Stimulated activated naive CD8-positive, alpha-beta T cell treated with anti-CD3 and anti-CD28 coated beads, Interleukin-15, amount 100 ng/mL, for 72 hours (primary cell): Measurements from ENCODE around the gene MEIS1.
A peak's percentile ranks its signal among the peaks of the same experiment; 100 is the strongest.
"Not testable (repeated sequence)": the region's sequence is repeated elsewhere in the genome, so short reads cannot be mapped to it uniquely, and the experiment has no call there.

Source experiments
- ATAC-seq: fragments of 150-1000 bp; cut with Tn5 transposase; 2 replicates; pipeline ENCODE4 v1.10.0; 2021; ENCODE audit warnings: mild to moderate bottlenecking, moderate library complexity
- DNase-seq, 2 donors: peaks; one replicate each; pipeline ENCODE4 v3.0.0; 2021 to 2022
- H3K27ac Mint-ChIP-seq, 2 donors: one replicate each; pipeline ENCODE4 v1.8.0; 2022; ENCODE audit warnings: mild to moderate bottlenecking in 2 of 2, mixed read lengths in 2 of 2, moderate library complexity in 2 of 2
- H3K27me3 Mint-ChIP-seq: one replicate; pipeline ENCODE4 v1.8.0; 2022; ENCODE audit warnings: mixed read lengths
- H3K4me1 Mint-ChIP-seq: one replicate; pipeline ENCODE4 v1.8.0; 2022; ENCODE audit warnings: mild to moderate bottlenecking, mixed read lengths
- H3K4me3 Mint-ChIP-seq, 2 donors: one replicate each; pipeline ENCODE4 v1.8.0; 2022; ENCODE audit warnings: mild to moderate bottlenecking in 2 of 2, mixed read lengths in 2 of 2, moderate library complexity in 1 of 2
- H3K9me3 Mint-ChIP-seq, 2 donors: one replicate each; pipeline ENCODE4 v1.8.0; 2022; ENCODE audit warnings: mixed read lengths in 2 of 2

The MEIS1 gene

GRCh38 chr2:66434679-66435548 lies at the start of gene MEIS1:
MEIS1 (plus strand) TSS chr2:66435125; CDS start chr2:66435857, 732 bp downstream.
- H3K27ac Mint-ChIP-seq: no peak within 1 kb of the TSS

GRCh38 chr2:66387016-66387753 lies 47.7 kb upstream of the MEIS1 start:
- Mint-ChIP-seq H3K4me1 (no peaks in the 10 kb centered on the region), H3K4me3 (no peak overlapping the region), H3K9me3 (no peaks in the 10 kb centered on the region), H3K27ac (no peak overlapping the region), H3K27me3 (no peaks in the 10 kb centered on the region)
- no peak for DNase-seq
- ATAC-seq: no peak

More at GRCh38 chr2:66434679-66435548, at the start of gene MEIS1:
- Mint-ChIP-seq H3K9me3 (no peaks in the 10 kb centered on the region), H3K27me3 (peaks cover 97% of the 10 kb centered on the region), H3K4me3 (peak within 1 kb of the TSS; percentile 87 to 89), H3K4me1 (peaks cover 45% of the 10 kb centered on the region)
- ATAC-seq (peak; percentile 85), DNase-seq (peak; percentile 46 to 53)

GRCh38 chr2:66389651-66390131 lies 45.2 kb upstream of the MEIS1 start:
- H3K4me1 Mint-ChIP-seq: no peaks in the 10 kb centered on the region
- peaks cover 0 to 7% of the 10 kb centered on the region in 2 donors for H3K9me3 Mint-ChIP-seq
- DNase-seq (no peak), ATAC-seq (no peak)
- no peak overlapping the region for H3K4me3 Mint-ChIP-seq
- H3K27ac Mint-ChIP-seq: no peak overlapping the region
- no peaks in the 10 kb centered on the region for H3K27me3 Mint-ChIP-seq

- no peak overlapping the region for H3K4me3 Mint-ChIP-seq
- H3K27ac Mint-ChIP-seq: no peak overlapping the region
- no peaks in the 10 kb centered on the region for H3K27me3 Mint-ChIP-seq
- no peak for ATAC-seq
- H3K9me3 Mint-ChIP-seq: peaks cover 0 to 7% of the 10 kb centered on the region in 2 donors
- DNase-seq: no peak
- no peaks in the 10 kb centered on the region for H3K4me1 Mint-ChIP-seq
These were observed 44.8 kb upstream of the MEIS1 start for GRCh38 chr2:66390152-66390551.

GRCh38 chr2:66390811-66391210 lies 44.1 kb upstream of the MEIS1 start:
- no peak for DNase-seq
- Mint-ChIP-seq H3K27me3 (no peaks in the 10 kb centered on the region), H3K4me3 (no peak overlapping the region), H3K9me3 (peaks cover 0 to 7% of the 10 kb centered on the region in 2 donors), H3K27ac (no peak overlapping the region), H3K4me1 (no peaks in the 10 kb centered on the region)
- no peak for ATAC-seq

GRCh38 chr2:66391240-66391639 lies 43.7 kb upstream of the MEIS1 start:
- not testable (repeated sequence) for H3K4me1 Mint-ChIP-seq, H3K9me3 Mint-ChIP-seq, H3K27ac Mint-ChIP-seq, DNase-seq, ATAC-seq, H3K27me3 Mint-ChIP-seq, H3K4me3 Mint-ChIP-seq

- Mint-ChIP-seq H3K27me3 (no peaks in the 10 kb centered on the region), H3K9me3 (peaks cover 0 to 5% of the 10 kb centered on the region in 2 donors), H3K4me3 (no peak overlapping the region), H3K4me1 (no peaks in the 10 kb centered on the region), H3K27ac (no peak overlapping the region)
- ATAC-seq (no peak), DNase-seq (no peak)
These were observed 29.5 kb upstream of the MEIS1 start for GRCh38 chr2:66405473-66405872.

GRCh38 chr2:66408905-66409304 lies 26.0 kb upstream of the MEIS1 start:
- ATAC-seq (no peak), DNase-seq (no peak)
- no peak overlapping the region for H3K4me3 Mint-ChIP-seq
- no peaks in the 10 kb centered on the region for H3K4me1 Mint-ChIP-seq
- no peak overlapping the region for H3K27ac Mint-ChIP-seq
- no peaks in the 10 kb centered on the region for H3K27me3 Mint-ChIP-seq
- peaks cover 0 to 5% of the 10 kb centered on the region in 2 donors for H3K9me3 Mint-ChIP-seq

GRCh38 chr2:66412874-66413273 lies 22.1 kb upstream of the MEIS1 start:
- no peak overlapping the region for H3K4me3 Mint-ChIP-seq
- H3K4me1 Mint-ChIP-seq: no peaks in the 10 kb centered on the region
- ATAC-seq: no peak
- no peak for DNase-seq
- no peaks in the 10 kb centered on the region for H3K27me3 Mint-ChIP-seq
- H3K9me3 Mint-ChIP-seq: no peaks in the 10 kb centered on the region
- no peak overlapping the region for H3K27ac Mint-ChIP-seq

- ATAC-seq (no peak), DNase-seq (no peak)
- Mint-ChIP-seq H3K4me1 (no peaks in the 10 kb centered on the region), H3K4me3 (no peak overlapping the region), H3K27me3 (no peaks in the 10 kb centered on the region), H3K27ac (no peak overlapping the region), H3K9me3 (no peaks in the 10 kb centered on the region)
These were observed 20.0 kb upstream of the MEIS1 start for GRCh38 chr2:66414896-66415295.

GRCh38 chr2:66418381-66418780 lies 16.5 kb upstream of the MEIS1 start:
- Mint-ChIP-seq H3K27ac (peak overlapping the region in 1 of 2 donors; percentile 87), H3K4me1 (no peaks in the 10 kb centered on the region), H3K4me3 (no peak overlapping the region), H3K27me3 (no peaks in the 10 kb centered on the region), H3K9me3 (no peaks in the 10 kb centered on the region)
- no peak for ATAC-seq
- DNase-seq: no peak

- Mint-ChIP-seq H3K4me3 (no peak overlapping the region), H3K27ac (no peak overlapping the region), H3K4me1 (no peaks in the 10 kb centered on the region), H3K27me3 (peaks cover 24% of the 10 kb centered on the region), H3K9me3 (no peaks in the 10 kb centered on the region)
- ATAC-seq (no peak), DNase-seq (no peak)
These were observed 13.3 kb upstream of the MEIS1 start for GRCh38 chr2:66421612-66422011.

- ATAC-seq: no peak
- H3K27me3 Mint-ChIP-seq: peaks cover 36% of the 10 kb centered on the region
- H3K27ac Mint-ChIP-seq: no peak overlapping the region
- no peak overlapping the region for H3K4me3 Mint-ChIP-seq
- no peak for DNase-seq
- H3K4me1 Mint-ChIP-seq: no peaks in the 10 kb centered on the region
- H3K9me3 Mint-ChIP-seq: no peaks in the 10 kb centered on the region
These were observed 11.4 kb upstream of the MEIS1 start for GRCh38 chr2:66423391-66424124.

- Mint-ChIP-seq H3K27me3 (peaks cover 57% of the 10 kb centered on the region), H3K4me1 (no peaks in the 10 kb centered on the region), H3K9me3 (no peaks in the 10 kb centered on the region), H3K4me3 (no peak overlapping the region), H3K27ac (no peak overlapping the region)
- ATAC-seq: no peak
- no peak for DNase-seq
These were observed 8.4 kb upstream of the MEIS1 start for GRCh38 chr2:66426244-66427111.

GRCh38 chr2:66427300-66427699 lies 7.6 kb upstream of the MEIS1 start:
- H3K9me3 Mint-ChIP-seq: no peaks in the 10 kb centered on the region
- no peak overlapping the region for H3K27ac Mint-ChIP-seq
- H3K27me3 Mint-ChIP-seq: peaks cover 63% of the 10 kb centered on the region
- DNase-seq (no peak), ATAC-seq (no peak)
- H3K4me1 Mint-ChIP-seq: peaks cover 2% of the 10 kb centered on the region
- H3K4me3 Mint-ChIP-seq: no peak overlapping the region
